SK-N-SH (cell line): ENCODE measurements around the gene ZC3H8. TPM values are rescaled to one million over a fixed set of nuclear protein-coding genes. Genes with fewer than 3 reads are reported as not detected.
A peak's percentile ranks its signal among the peaks of the same experiment; 100 is the strongest.

ENCODE experiments used
- CTCF ChIA-PET: fragments of 300-600, 350-600 bp; formaldehyde crosslinking; extraction: SDS; loops from one replicate; lab custom pipeline; 2021; lab: Yijun Ruan, JAX
- POLR2A ChIA-PET: fragments of 350-600 bp; sonication (Branson Sonifier 250); formaldehyde crosslinking; extraction: SDS; loops from one replicate; lab custom pipeline; 2020; ENCODE audit warnings: antibody characterized with exemption, inconsistent platforms; lab: Yijun Ruan, JAX
- DNase-seq: peaks from one replicate; pipeline ENCODE4 v3.0.0; 2012
- H2AFZ ChIP-seq: fragments of 200-600 bp; sonication (generic); 2 replicates; pipeline ENCODE4 v1.8.1; 2016; ENCODE audit warnings: antibody characterized with exemption, mild to moderate bottlenecking, low read depth
- H3F3A ChIP-seq: fragments of 200-600 bp; sonication (generic); replicated peaks from 2 replicates; pipeline ENCODE3; 2016; ENCODE audit warnings: antibody characterized with exemption, mild to moderate bottlenecking; ENCODE audit not compliant: insufficient read depth
- H3K27ac ChIP-seq, 2 experiments: fragments of 200-500 bp in 1 of 2; fragments of 200-600 bp in 1 of 2; sonication (Bioruptor generic) in 1 of 2; sonication (generic), shearing (Covaris generic) in 1 of 2; 2 replicates each; pipeline versions ENCODE4 v1.5.1 to v1.6.1; 2014 to 2016; ENCODE audit warnings: low read depth in 2 of 2, inconsistent platforms in 1 of 2, low read length in 1 of 2, mild to moderate bottlenecking in 1 of 2, mixed read lengths in 1 of 2
- H3K27me3 ChIP-seq: fragments of 200-600 bp; sonication (generic), shearing (Covaris generic); 2 replicates; pipeline ENCODE4 v1.6.1; 2016; ENCODE audit warnings: mixed run types; ENCODE audit not compliant: insufficient read depth
- H3K36me3 ChIP-seq, 2 experiments: fragments of 200-500 bp in 1 of 2; fragments of 200-600 bp in 1 of 2; sonication (Bioruptor generic) in 1 of 2; sonication (generic) in 1 of 2; replicated peaks in 1 of 2; 2 replicates each; pipeline versions ENCODE3 to v1.5.1; 2014 to 2016; ENCODE audit warnings: low read length in 1 of 2, mild to moderate bottlenecking in 1 of 2; ENCODE audit not compliant: insufficient read depth in 2 of 2, control insufficient read depth in 1 of 2
- H3K4me1 ChIP-seq, 2 experiments: fragments of 200-500 bp in 1 of 2; fragments of 200-600 bp in 1 of 2; sonication (Bioruptor generic) in 1 of 2; sonication (generic), shearing (Covaris generic) in 1 of 2; 2 replicates each; pipeline versions ENCODE4 v1.5.1 to v1.6.1; 2014 to 2016; ENCODE audit warnings: low read depth in 1 of 2, low read length in 1 of 2, mixed run types in 1 of 2; ENCODE audit not compliant: insufficient read depth in 2 of 2, control insufficient read depth in 1 of 2
- H3K4me2 ChIP-seq: fragments of 200-600 bp; sonication (generic), shearing (Covaris generic); 2 replicates; pipeline ENCODE4 v1.6.1; 2017; ENCODE audit warnings: mixed run types
- H3K4me3 ChIP-seq, 2 experiments: fragments of 200-500 bp in 1 of 2; fragments of 200-600 bp in 1 of 2; sonication (Bioruptor generic) in 1 of 2; sonication (generic), shearing (Covaris generic) in 1 of 2; 2 replicates each; pipeline versions ENCODE4 v1.5.1 to v1.8.1; 2014 to 2016; ENCODE audit warnings: low read depth in 2 of 2, inconsistent platforms in 1 of 2, low read length in 1 of 2, mild to moderate bottlenecking in 1 of 2, mixed read lengths in 1 of 2, moderate library complexity in 1 of 2
- H3K79me2 ChIP-seq: fragments of 200-600 bp; sonication (generic); 2 replicates; pipeline ENCODE4 v1.8.1; 2017; ENCODE audit warnings: mild to moderate bottlenecking; ENCODE audit not compliant: insufficient read depth
- H3K9ac ChIP-seq: fragments of 200-600 bp; sonication (generic); 2 replicates; pipeline ENCODE4 v1.6.1; 2017; ENCODE audit warnings: mixed run types
- H3K9me2 ChIP-seq: fragments of 200-600 bp; sonication (generic); 2 replicates; pipeline ENCODE4 v1.6.1; 2017; ENCODE audit warnings: mixed run types
- H3K9me3 ChIP-seq: fragments of 200-600 bp; sonication (generic); 2 replicates; pipeline ENCODE4 v1.6.1; 2017; ENCODE audit warnings: mixed run types, mild to moderate bottlenecking, moderate library complexity
- H4K20me1 ChIP-seq: fragments of 200-600 bp; sonication (generic); 2 replicates; pipeline ENCODE4 v1.6.1; 2017; ENCODE audit warnings: mild to moderate bottlenecking, mixed run types; ENCODE audit not compliant: insufficient read depth
- ELF1 ChIP-seq: IDR thresholded peaks from 2 replicates; pipeline ENCODE4 v1.4.0; 2012
- EZH2phosphoT487 ChIP-seq: fragments of 200-600 bp; sonication (generic); IDR thresholded peaks from 2 replicates; pipeline ENCODE4 v1.6.1; 2017; ENCODE audit warnings: low read depth, mixed run types, mild to moderate bottlenecking, antibody characterized with exemption, moderate library complexity, borderline replicate concordance
- FOSL2 ChIP-seq: IDR thresholded peaks from 2 replicates; pipeline ENCODE4 v1.4.0; 2012; ENCODE audit warnings: low read depth, mild to moderate bottlenecking, moderate library complexity, borderline replicate concordance
- FOXJ3 ChIP-seq: sonication (generic); formaldehyde crosslinking; IDR thresholded peaks from 2 replicates; pipeline ENCODE4 v1.5.1; 2020; ENCODE audit warnings: mild to moderate bottlenecking, missing genetic modification reagents
- JUND ChIP-seq: IDR thresholded peaks from 2 replicates; pipeline ENCODE4 v1.4.0; 2012
- MEF2A ChIP-seq: IDR thresholded peaks from 2 replicates; pipeline ENCODE4 v1.4.0; 2012; ENCODE audit warnings: low read depth, borderline replicate concordance
- MXI1 ChIP-seq: IDR thresholded peaks from 2 replicates; pipeline ENCODE4 v1.6.1; 2012; ENCODE audit warnings: mild to moderate bottlenecking, low read depth, low read length, improper control_type of control experiment
- NFIC ChIP-seq: IDR thresholded peaks from 2 replicates; pipeline ENCODE4 v1.4.0; 2012; ENCODE audit warnings: borderline replicate concordance
- NRF1 ChIP-seq: IDR thresholded peaks from 2 replicates; pipeline ENCODE4 v1.6.1; 2012; ENCODE audit warnings: low read depth, mild to moderate bottlenecking, low read length
- POLR2AphosphoS5 ChIP-seq: IDR thresholded peaks from 2 replicates; pipeline ENCODE4 v1.6.1; 2012; ENCODE audit warnings: low read depth, low read length
- RFX5 ChIP-seq: IDR thresholded peaks from 2 replicates; pipeline ENCODE4 v1.6.1; 2012; ENCODE audit warnings: mild to moderate bottlenecking, improper control_type of control experiment, low read length
- SIN3A ChIP-seq: IDR thresholded peaks from 2 replicates; pipeline ENCODE4 v1.6.1; 2012; ENCODE audit warnings: low read depth, mild to moderate bottlenecking, low read length, moderate library complexity, borderline replicate concordance
- SMC3 ChIP-seq: IDR thresholded peaks from 2 replicates; pipeline ENCODE4 v1.6.1; 2012; ENCODE audit warnings: low read depth, low read length, improper control_type of control experiment
- TCF12 ChIP-seq: IDR thresholded peaks from 2 replicates; pipeline ENCODE4 v1.4.0; 2012
- YY1 ChIP-seq: IDR thresholded peaks from 2 replicates; pipeline ENCODE4 v1.4.0; 2012; ENCODE audit warnings: low read depth, mild to moderate bottlenecking
- WGBS: methylation state at CpG from one replicate; pipeline ENCODE4 v1.1.6; 2017; ENCODE audit warnings: low lambda C conversion rate; 5-methylcytosine and 5-hydroxymethylcytosine counted together
- polyA plus RNA-seq, 3 experiments: library from polyadenylated mRNA; depleted of rRNA; stranded (reverse); fragments of >200 nt; gene quantifications; 2 replicates each; pipeline ENCODE4 v1.2.3, GENCODE V29; 2012
- TF ChIP-seq, protein P1 (sequence below): IDR thresholded peaks from 2 replicates; pipeline ENCODE4; 2012
- TF ChIP-seq, protein P2 (sequence below): fragments of 150-350 bp; IDR thresholded peaks from 2 replicates; pipeline ENCODE4 v1.6.1; 2017; ENCODE audit warnings: antibody characterized with exemption, low read length, low read depth, borderline replicate concordance

ZC3H8 gene
- polyA plus RNA-seq, 1 of the 3 experiments (the other 2 are of a cell fraction): 3.3 TPM

DNA sequence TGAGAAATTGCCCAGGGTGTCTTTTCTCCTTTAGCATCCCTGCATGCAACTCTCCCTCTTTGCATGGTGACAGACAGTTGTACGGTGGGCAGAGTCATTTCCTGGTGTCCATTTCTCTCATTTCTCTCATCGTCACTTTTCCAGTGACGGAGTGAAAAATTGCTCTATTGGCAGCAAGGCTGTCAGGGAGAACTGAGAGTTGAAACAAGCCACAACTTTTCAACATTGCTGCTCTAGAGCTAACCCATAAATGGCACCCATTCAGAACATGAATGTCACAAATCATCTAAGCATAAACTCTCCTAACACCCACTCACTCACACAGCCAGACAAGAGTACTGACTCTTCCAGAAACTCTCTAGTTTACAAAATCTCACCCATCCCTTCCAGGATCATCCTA is 55.7 kb downstream of the ZC3H8 start:
- 86% methylated on average over 3 of the region's 3 CpGs for WGBS
- ChIA-PET CTCF (no interaction called here), POLR2A (no interaction called here)
- no peak overlapping the region for H3K4me2 ChIP-seq
- H3K36me3 ChIP-seq: no peaks in the 10 kb centered on the region
- H3K79me2 ChIP-seq: no peaks in the 10 kb centered on the region
- H3F3A ChIP-seq: no peaks in the 10 kb centered on the region
- H3K9me3 ChIP-seq: peaks cover 9% of the 10 kb centered on the region; the same call in 1 of the 2 replicates
- no peaks in the 10 kb centered on the region for H3K9me2 ChIP-seq
- peaks cover 0 to 2% of the 10 kb centered on the region in 2 experiments; a peak in 1 of 4 replicates for H3K4me1 ChIP-seq
- H4K20me1 ChIP-seq: no peaks in the 10 kb centered on the region
- H3K27ac ChIP-seq: no peak overlapping the region
- no peak overlapping the region for H3K4me3 ChIP-seq
- no peaks in the 10 kb centered on the region for H3K27me3 ChIP-seq
- DNase-seq: no peak
- TF ChIP-seq, protein P1, sequence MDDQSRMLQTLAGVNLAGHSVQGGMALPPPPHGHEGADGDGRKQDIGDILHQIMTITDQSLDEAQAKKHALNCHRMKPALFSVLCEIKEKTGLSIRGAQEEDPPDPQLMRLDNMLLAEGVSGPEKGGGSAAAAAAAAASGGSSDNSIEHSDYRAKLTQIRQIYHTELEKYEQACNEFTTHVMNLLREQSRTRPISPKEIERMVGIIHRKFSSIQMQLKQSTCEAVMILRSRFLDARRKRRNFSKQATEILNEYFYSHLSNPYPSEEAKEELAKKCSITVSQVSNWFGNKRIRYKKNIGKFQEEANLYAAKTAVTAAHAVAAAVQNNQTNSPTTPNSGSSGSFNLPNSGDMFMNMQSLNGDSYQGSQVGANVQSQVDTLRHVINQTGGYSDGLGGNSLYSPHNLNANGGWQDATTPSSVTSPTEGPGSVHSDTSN: no peak
- TF ChIP-seq ELF1 (no peak), MXI1 (no peak), NFIC (no peak), JUND (no peak), POLR2AphosphoS5 (no peak)
- TF ChIP-seq, all 33 proteins: peak for 0
- Histone ChIP-seq H2AFZ (no peak overlapping the region), H3K9ac (no peak overlapping the region)

DNA sequence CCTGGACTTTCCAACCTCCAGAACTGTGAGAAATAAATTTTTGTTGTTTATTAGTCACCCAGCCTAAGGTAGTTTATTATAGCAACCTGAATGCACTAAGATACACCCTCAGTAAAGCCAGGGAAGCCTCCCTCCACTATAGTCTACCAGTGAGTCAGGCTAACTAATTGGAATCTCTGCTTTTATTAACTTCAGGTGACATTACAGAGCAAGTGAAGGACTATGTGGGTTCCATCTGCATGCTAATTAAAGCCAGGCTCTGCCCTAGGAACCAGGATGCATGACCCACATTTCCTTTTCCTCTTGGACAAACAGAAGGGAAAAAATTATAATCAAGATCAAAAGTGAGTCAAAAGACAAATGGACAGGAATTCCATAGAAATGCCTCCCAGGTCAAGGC is 56.1 kb downstream of the ZC3H8 start:
- H3K27ac ChIP-seq: no peak overlapping the region
- H3K79me2 ChIP-seq: no peaks in the 10 kb centered on the region
- no peaks in the 10 kb centered on the region for H3K36me3 ChIP-seq
- DNase-seq: no peak
- no peak overlapping the region for H3K4me3 ChIP-seq
- peaks cover 5% of the 10 kb centered on the region; the same call in 1 of the 2 replicates for H3K9me3 ChIP-seq
- no peak overlapping the region for H3K9ac ChIP-seq
- no peaks in the 10 kb centered on the region for H3K9me2 ChIP-seq
- POLR2A ChIA-PET: no interaction called here
- peaks cover 0 to 2% of the 10 kb centered on the region in 2 experiments; a peak in 1 of 4 replicates for H3K4me1 ChIP-seq
- no peaks in the 10 kb centered on the region for H4K20me1 ChIP-seq
- no peak overlapping the region for H3K4me2 ChIP-seq
- H2AFZ ChIP-seq: no peak overlapping the region
- CTCF ChIA-PET: interaction anchor here (0.7 kb wide), 1 partner anchor 61 kb away, joined by 4 read pairs; no protein-coding TSS in a partner anchor
- no peaks in the 10 kb centered on the region for H3K27me3 ChIP-seq
- TF ChIP-seq, protein P2, sequence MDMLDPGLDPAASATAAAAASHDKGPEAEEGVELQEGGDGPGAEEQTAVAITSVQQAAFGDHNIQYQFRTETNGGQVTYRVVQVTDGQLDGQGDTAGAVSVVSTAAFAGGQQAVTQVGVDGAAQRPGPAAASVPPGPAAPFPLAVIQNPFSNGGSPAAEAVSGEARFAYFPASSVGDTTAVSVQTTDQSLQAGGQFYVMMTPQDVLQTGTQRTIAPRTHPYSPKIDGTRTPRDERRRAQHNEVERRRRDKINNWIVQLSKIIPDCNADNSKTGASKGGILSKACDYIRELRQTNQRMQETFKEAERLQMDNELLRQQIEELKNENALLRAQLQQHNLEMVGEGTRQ: no peak
- TF ChIP-seq TCF12: peak; percentile 39; the same call in 1 of the 2 replicates
- no peaks in the 10 kb centered on the region for H3F3A ChIP-seq

DNA sequence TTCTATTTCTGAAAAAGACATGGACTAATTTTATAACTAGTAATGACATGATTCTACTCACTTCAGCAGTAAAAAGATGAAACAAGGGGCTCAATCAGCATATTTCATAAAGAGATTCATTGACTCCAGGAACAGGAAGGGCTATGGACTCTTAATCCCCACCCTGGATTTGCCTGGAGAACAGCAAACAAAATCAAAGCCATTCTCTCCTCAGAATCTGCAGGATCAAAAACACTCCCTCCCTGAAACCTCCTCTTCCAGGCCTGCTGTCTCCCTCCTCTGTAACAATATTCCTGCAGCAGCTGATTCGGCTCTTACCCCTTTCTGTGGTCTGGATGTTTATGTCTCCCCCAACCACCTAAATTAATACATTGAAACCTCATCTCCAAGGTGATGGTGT is 57.0 kb downstream of the ZC3H8 start:
- H3K4me1 ChIP-seq: peaks cover 0 to 2% of the 10 kb centered on the region in 2 experiments; a peak in 1 of 4 replicates
- H3K9me2 ChIP-seq: no peaks in the 10 kb centered on the region
- no peak overlapping the region for H2AFZ ChIP-seq
- H3K36me3 ChIP-seq: no peaks in the 10 kb centered on the region
- no peak overlapping the region for H3K4me2 ChIP-seq
- DNase-seq: no peak
- no peak overlapping the region for H3K27ac ChIP-seq
- H3K9me3 ChIP-seq: no peaks in the 10 kb centered on the region; the same call in 1 of the 2 replicates
- H3K4me3 ChIP-seq: no peak overlapping the region
- no peaks in the 10 kb centered on the region for H3K79me2 ChIP-seq
- H3F3A ChIP-seq: no peaks in the 10 kb centered on the region
- no peaks in the 10 kb centered on the region for H3K27me3 ChIP-seq
- 65% methylated on average over 1 of the region's 1 CpG for WGBS
- H4K20me1 ChIP-seq: no peaks in the 10 kb centered on the region
- ChIA-PET CTCF (interaction anchor here (0.7 to 1.0 kb wide), 2 partner anchors 28 to 62 kb away, joined by 3 to 4 read pairs; no protein-coding TSS in a partner anchor), POLR2A (no interaction called here)
- H3K9ac ChIP-seq: no peak overlapping the region
- TF ChIP-seq RFX5 (no peak), MXI1 (no peak), SMC3 (no peak), YY1 (no peak), FOXJ3 (no peak), MEF2A (no peak), EZH2phosphoT487 (no peak), FOSL2 (no peak), SIN3A (no peak), NRF1 (no peak)
- TF ChIP-seq, protein P2: no peak
- TF ChIP-seq, protein P1: no peak
